GM10266 (cell line): ENCODE data around the gene FARS2.

ENCODE experiments used
- DNase-seq: peaks from one replicate; pipeline ENCODE4 v3.0.0; 2012; ENCODE audit errors: extremely low spot score
- CTCF ChIP-seq: IDR thresholded peaks from 2 replicates; pipeline ENCODE4 v1.5.1; 2012; ENCODE audit warnings: mild to moderate bottlenecking, low read depth; ENCODE audit not compliant: control insufficient read depth, insufficient read depth; ENCODE audit errors: missing control alignments

FARS2 gene

DNA sequence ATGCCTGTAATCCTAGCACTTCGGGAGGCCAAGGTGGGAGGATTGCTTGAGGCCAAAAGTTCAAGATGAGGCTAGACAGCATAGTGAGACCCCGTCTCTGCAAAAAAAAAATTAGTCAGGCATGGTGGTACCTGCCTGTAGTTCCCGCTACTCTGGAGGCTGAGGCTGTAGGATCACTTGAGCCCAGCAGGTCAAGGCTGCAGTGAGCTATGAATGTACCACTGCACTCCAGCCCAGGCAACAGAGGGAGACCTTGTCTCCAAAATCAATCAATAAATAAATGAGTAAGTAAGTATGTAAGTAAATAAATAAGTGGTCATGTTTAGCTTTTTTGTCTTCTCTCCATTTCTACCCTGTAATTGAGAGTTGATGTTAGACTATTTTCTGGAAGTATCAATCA lies 336.8 kb downstream of the FARS2 start:
- TF ChIP-seq CTCF, result no peak
- no peak for DNase-seq

DNA sequence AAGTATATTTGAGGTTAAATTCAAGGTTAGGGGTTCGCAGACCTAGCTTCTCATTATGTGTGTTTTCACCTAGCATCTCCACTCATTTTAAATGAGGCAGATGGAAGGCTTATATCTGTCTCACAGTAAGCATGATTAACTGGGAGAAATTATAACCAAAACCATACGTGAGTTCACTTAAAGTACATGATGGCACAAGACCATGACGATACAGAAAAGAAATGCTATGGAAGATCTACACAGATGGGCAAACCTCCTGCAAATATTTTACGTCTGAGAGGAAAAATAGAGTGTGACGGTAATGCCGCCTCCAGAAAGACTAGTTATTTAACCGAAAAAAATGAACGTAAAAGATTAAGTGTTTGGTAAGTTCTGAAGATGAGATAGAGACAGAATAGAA lies 337.8 kb downstream of the FARS2 start:
- DNase-seq, result no peak
- TF ChIP-seq CTCF, result no peak

- no peak for TF ChIP-seq CTCF
Measured at GRCh38 chr6:5605937-5606336, 344.6 kb downstream of the FARS2 start.

GRCh38 chr6:5606546-5606945 lies 345.2 kb downstream of the FARS2 start:
- no peak for TF ChIP-seq CTCF
- no peak for DNase-seq

More at GRCh38 chr6:5605937-5606336, 344.6 kb downstream of the FARS2 start:
- DNase-seq, result no peak

DNA sequence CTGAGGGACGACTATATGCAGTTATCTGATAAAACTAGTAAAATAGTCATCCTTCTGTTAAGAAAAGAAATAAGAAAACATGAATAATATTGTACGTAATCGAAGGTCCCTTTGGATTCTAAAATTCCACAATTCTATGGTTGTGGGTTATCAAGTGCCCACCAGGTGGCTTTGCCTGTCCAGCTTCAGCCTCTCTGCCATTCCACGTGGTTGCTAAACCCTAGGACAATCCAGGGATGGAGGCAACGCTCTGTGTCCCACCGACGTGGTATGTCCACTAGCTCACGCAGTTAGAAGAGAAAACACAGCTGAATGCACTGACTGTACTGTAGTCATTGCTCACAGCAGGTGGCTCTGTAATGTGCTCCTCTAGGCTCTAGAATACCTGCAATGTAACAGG lies 349.3 kb downstream of the FARS2 start:
- DNase-seq, result no peak
- no peak for TF ChIP-seq CTCF

DNA sequence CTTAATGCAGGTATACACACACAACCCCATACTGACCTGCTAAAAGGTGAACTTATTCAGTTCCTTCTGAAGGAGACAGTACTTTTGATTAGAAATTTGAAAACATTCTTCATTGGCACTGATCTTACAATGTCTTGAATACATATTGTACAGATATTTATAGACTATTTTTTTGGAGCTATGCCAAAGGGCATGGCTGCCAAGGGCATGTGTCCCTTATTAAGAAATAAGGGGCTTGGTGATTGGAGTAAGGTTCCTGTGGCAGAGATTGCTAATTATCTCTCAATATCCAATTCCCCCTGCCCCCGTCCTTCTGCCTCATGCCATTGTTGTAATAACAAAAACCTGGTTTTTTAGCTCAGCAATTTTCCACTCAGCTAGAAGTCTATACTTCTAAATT lies 355.9 kb downstream of the FARS2 start:
- no peak for DNase-seq
- TF ChIP-seq CTCF, result no peak

DNA sequence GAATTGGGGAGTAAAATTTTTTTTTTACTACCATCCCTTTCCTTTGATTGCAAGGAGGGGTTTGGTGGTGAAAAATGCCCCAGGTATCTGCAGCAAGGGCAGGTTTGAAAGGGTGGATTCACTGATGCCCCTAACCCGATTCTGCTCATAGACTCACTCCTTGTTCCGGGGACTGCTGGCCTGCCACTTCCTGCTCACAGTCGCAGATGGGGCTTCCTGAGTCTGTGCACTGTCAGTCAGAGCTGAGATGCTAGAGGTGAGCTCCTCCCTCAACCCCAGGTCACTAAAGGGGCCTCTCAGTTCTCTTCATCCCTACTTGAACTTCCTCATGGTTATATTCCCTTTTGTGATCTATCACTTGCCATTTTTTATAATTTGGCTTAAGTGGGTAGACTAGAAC lies 357.9 kb downstream of the FARS2 start:
- DNase-seq, result peak; percentile 51

More for the DNA sequence above, 357.9 kb downstream of the FARS2 start:
- no peak for TF ChIP-seq CTCF
